Lower leg skin (tissue), 3 donors: Measurements from ENCODE around the gene LGALS9.

Experiments
- POLR2A ChIP-seq, 2 donors: fragments of 450-650 bp; IDR thresholded peaks; one replicate each; pipeline ENCODE4 v1.6.1; 2016 to 2017; ENCODE audit warnings: antibody characterized with exemption in 2 of 2, mild to moderate bottlenecking in 1 of 2, moderate library complexity in 1 of 2
- TF ChIP-seq, protein P1 (sequence below), 3 donors: fragments of 450-650 bp; IDR thresholded peaks; one replicate each; pipeline ENCODE4 v1.5.1; 2016; ENCODE audit warnings: antibody characterized with exemption in 3 of 3, mild to moderate bottlenecking in 3 of 3, moderate library complexity in 2 of 3

- TF ChIP-seq, protein P1, sequence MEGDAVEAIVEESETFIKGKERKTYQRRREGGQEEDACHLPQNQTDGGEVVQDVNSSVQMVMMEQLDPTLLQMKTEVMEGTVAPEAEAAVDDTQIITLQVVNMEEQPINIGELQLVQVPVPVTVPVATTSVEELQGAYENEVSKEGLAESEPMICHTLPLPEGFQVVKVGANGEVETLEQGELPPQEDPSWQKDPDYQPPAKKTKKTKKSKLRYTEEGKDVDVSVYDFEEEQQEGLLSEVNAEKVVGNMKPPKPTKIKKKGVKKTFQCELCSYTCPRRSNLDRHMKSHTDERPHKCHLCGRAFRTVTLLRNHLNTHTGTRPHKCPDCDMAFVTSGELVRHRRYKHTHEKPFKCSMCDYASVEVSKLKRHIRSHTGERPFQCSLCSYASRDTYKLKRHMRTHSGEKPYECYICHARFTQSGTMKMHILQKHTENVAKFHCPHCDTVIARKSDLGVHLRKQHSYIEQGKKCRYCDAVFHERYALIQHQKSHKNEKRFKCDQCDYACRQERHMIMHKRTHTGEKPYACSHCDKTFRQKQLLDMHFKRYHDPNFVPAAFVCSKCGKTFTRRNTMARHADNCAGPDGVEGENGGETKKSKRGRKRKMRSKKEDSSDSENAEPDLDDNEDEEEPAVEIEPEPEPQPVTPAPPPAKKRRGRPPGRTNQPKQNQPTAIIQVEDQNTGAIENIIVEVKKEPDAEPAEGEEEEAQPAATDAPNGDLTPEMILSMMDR (IDR thresholded peaks at IDR 0.05): no peak
- TF ChIP-seq POLR2A (IDR thresholded peaks at IDR 0.05): no peak
Observed at GRCh38 chr17:27590864-27591263, 40.1 kb upstream of the LGALS9 start.
